IPS-18c (cell line): ENCODE measurements around the gene MDM2.
"Not testable (repeated sequence)": the region's sequence is repeated elsewhere in the genome, so short reads cannot be mapped to it uniquely, and the experiment has no call there.

Experiments
- H3K4me3 ChIP-seq: 2 replicates; pipeline ENCODE4 v1.7.0; 2013; ENCODE audit warnings: low read depth, mild to moderate bottlenecking, low read length, moderate library complexity; ENCODE audit not compliant: insufficient read depth
- H3K9me3 ChIP-seq: one replicate; pipeline ENCODE4 v1.6.1; 2013; ENCODE audit warnings: mild to moderate bottlenecking, low read length, moderate library complexity; ENCODE audit not compliant: control insufficient read depth, insufficient read depth

MDM2 gene

GRCh38 chr12:68800294-68800693, 7.7 kb upstream of the MDM2 start:
- no peaks in the 10 kb centered on the region for H3K9me3 ChIP-seq
- no peak overlapping the region for H3K4me3 ChIP-seq

DNA sequence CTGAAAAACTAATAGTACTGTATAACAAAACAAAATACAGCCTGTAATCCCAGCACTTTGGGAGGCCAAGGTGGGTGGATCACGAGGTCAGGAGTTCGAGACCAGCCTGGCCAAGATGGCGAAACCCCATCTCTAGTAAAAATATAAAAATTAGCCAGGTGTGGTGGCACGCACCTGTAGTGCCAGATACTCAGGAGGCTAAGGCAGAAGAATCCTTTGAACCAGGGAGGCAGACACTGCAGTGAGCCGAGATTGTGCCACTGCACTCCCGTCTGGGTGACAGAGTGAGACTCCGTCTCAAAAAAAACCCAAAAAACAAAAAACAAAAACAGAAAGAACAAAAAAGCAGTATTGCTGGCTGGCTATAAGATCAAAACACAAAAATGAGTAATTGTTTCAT, 6.9 kb upstream of the MDM2 start:
- not testable (repeated sequence) for H3K9me3 ChIP-seq, H3K4me3 ChIP-seq

- H3K4me3 ChIP-seq, H3K9me3 ChIP-seq: not testable (repeated sequence)
These were observed 5.6 kb upstream of the MDM2 start for GRCh38 chr12:68802372-68802745.

DNA sequence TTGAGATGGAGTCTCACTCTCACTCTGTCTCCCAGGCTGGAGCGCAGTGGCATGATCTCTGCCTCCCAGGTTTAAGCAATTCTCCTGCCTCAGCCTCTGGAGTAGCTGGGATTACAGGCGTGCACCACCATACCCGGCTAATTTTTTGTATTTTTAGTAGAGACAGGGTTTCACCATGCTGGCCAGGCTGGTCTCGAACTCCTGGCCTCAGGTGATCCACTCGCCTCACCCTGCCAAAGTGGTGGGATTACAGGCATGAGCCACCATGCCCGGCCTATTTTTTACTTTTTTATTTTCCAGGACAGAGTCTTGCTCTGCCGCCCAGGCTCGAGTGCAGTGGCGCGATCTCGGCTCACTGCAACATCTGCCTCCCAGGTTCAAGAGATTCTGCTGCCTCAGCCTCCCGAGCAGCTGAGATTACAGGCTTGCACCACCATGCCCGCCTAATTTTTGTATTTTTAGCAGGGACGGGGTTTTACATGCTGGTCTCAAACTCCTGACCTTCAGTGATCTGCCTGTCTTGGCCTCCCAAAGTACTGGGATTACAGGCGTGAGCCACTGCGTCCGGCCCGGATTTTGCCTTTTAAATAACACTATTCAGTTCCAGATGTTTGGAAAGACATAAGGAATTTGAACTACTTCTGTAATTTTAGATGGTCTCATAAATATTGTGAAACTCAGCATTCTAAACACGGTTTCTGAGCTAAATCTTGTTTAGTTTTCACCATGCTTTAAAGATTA, 4.9 kb upstream of the MDM2 start:
- not testable (repeated sequence) for H3K9me3 ChIP-seq, H3K4me3 ChIP-seq

DNA sequence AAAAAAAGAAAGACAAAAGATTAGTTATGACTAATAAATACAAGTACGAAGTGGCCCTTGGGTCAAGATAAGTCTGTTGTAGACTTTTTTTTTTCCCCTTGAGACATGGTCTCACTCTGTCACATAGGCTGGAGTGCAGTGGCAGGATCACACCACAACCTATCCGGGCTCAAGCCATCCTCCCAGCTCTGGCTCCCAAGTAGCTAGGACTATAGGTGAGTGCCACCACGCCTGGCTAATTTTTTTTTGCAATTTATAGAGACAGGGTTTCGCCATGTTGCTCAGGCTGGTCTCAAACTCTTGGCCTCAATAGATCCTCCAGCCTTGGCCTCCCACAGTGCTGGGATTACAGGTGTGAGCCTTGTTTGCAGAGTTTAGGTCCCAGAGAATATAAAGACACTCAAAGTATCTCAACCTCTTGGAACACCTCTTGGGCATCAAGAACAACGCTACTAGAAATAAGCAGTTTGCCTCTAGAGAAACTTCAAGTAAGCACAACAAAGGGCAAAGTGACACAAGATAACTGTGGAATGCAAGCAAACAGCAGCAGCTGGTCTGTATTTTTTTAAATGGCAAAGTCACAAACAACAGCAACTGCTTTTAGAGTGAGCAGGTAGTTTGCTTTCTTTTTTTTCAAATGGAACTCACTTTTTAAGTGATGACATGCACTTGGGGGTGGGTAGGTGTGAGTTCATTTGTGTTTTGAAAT, 3.9 kb upstream of the MDM2 start:
- Histone ChIP-seq H3K9me3 (no peaks in the 10 kb centered on the region), H3K4me3 (no peak overlapping the region)

DNA sequence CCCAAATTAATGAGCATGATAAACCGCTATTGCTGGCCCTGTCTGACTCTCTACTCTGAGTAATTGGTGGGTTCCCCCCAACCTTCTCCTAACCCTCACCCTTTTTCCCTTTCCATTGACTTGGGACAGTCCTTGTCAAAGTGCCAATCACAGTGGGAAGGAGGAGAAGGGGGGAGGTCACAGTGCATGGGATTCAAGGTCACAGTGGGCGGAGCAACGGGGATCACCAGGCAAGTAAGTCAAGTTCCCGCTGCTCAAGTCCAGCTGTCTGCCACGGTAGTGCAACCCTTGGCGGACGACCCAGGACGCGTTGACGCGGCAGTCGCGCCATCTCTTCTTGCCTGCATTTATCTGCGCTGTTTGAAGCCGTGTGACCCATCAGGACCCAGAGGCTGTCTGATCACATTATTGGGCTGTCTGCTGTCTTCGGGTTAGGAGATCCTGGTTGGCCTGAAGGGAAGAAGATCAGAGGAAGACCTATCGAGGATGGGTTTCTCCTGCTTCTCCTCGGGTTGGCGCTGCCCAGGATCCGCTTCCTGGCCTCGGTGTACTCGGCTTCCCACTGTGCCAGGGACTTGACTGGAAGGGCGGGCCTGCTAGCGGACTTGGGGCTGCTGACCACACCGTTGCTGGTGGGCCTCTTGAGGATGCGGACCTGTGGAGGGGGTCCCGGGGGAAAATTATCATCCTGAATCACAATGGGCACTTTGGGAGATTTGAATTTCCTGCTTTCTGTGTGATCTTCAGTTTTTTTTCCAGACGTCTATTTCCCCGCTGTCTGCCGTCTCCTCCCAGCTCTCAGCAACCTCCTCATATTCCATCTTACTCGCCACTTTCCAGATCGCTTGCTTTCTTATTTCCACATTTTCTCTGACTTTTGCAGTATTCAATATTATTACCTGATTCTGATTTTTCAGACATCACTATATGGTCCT, 3.1 kb upstream of the MDM2 start:
- Histone ChIP-seq H3K9me3 (no peaks in the 10 kb centered on the region), H3K4me3 (peak overlapping the region; percentile 2; the same call in 1 of the 2 replicates)

DNA sequence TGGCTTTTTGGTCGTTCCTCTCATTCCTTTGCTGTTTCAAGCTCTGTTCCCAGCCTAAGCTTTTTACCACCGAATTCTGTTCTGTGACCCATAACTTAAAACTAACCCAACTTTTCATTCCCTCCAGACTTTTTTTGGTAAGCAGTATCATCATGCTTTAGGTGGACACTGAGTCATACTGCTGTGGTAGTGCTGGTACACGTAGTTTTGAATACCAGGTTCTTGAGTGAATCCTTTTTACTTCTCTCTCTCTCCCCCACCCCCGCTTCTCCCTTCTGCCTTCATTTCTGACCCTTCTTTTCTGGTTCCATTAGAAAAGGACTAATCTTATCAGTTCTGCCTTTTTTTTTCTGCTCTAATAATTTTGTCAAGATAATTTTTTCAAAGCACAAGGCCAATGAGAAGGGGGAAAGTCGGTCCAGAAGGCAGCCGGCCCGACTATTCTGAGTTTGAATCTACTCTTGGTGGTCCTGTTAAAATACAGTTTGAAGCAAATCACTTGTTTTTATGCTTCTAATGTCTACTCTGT, 2.3 kb upstream of the MDM2 start:
- Histone ChIP-seq H3K4me3 (no peak overlapping the region), H3K9me3 (no peaks in the 10 kb centered on the region)

DNA sequence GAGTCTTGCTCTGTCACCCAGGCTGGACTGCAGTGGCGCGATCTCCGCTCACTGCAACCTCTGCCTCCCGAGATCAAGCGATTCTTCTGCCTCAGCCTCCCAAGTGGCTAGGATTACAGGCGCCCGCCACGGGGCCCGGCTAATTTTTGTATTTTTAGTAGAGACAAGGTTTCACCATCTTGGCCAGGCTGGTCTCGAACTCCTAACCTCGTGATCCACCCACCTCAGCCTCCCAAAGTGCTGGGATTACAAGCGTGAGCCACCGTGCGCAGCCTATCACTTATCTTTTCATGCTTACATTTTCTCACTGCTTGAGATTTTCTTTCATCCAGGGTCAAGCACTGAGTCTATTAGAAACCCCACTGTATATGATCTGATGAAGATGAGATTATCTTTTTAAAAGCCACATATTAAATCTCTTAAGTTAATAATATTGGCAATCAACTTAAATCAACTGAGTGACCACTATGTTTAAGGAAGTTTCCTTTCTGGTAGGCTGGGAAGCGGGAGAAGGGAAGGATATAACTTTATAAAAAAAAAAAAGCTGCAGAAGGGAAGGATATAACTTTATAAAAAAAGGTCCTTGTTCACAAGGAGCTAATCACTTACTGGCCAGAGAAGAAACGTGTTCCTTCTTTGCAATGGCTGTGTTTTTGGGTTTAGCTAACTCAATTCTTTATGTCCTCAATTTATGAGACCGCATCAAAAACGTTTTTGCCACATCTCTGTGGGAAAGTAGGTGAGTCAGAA, 1.3 kb upstream of the MDM2 start:
- H3K4me3 ChIP-seq: no peak overlapping the region; the same call in 1 of the 2 replicates
- H3K9me3 ChIP-seq: no peaks in the 10 kb centered on the region

GRCh38 chr12:68807274-68807575, 752 bp upstream of the MDM2 start:
- peak overlapping the region; percentile 97 for H3K4me3 ChIP-seq
- H3K9me3 ChIP-seq: not testable (repeated sequence)

- Histone ChIP-seq H3K9me3 (no peaks in the 10 kb centered on the region), H3K4me3 (peak overlapping the region; percentile 97)
These were observed 612 bp downstream of the MDM2 start for GRCh38 chr12:68808388-68809189.

- Histone ChIP-seq H3K4me3 (peak overlapping the region; percentile 97), H3K9me3 (no peaks in the 10 kb centered on the region)
These were observed 1.4 kb downstream of the MDM2 start for GRCh38 chr12:68809190-68810026.

- not testable (repeated sequence) for H3K4me3 ChIP-seq, H3K9me3 ChIP-seq
These were observed 2.0 kb downstream of the MDM2 start for GRCh38 chr12:68810027-68810389.

- not testable (repeated sequence) for H3K4me3 ChIP-seq, H3K9me3 ChIP-seq
These were observed 3.6 kb downstream of the MDM2 start for GRCh38 chr12:68811573-68811972.

GRCh38 chr12:68812553-68813241, 4.7 kb downstream of the MDM2 start:
- Histone ChIP-seq H3K4me3 (no peak overlapping the region), H3K9me3 (no peaks in the 10 kb centered on the region)

- Histone ChIP-seq H3K4me3 (no peak overlapping the region), H3K9me3 (no peaks in the 10 kb centered on the region)
These were observed 5.2 kb downstream of the MDM2 start for GRCh38 chr12:68813242-68813593.
